K562 (cell line): ENCODE results near the gene PPP2R3B. TPM values are rescaled to one million over a fixed set of nuclear protein-coding genes. Genes with fewer than 3 reads are reported as not detected.

Source experiments
- ATAC-seq: fragments of 200-7000 bp; cut with Tn5 transposase; 3 replicates; pipeline ENCODE4 v1.9.1; 2020; ENCODE audit warnings: moderate library complexity
- BruUV-seq: library from RNA; stranded (reverse); fragments of 400-500 nt; replicated peaks from 2 replicates; lab custom pipeline; 2021; lab: Mats Ljungman, UMichigan
- CTCF ChIA-PET: fragments of 300-600 bp; formaldehyde crosslinking; extraction: SDS; loops from one replicate; lab custom pipeline; 2021; ENCODE audit warnings: low intra/inter-chr PET ratio; lab: Yijun Ruan, JAX
- POLR2A ChIA-PET: fragments of 300-600, 350-650 bp; sonication (Branson Sonifier 250); formaldehyde crosslinking; extraction: SDS; loops from one replicate; lab custom pipeline; 2021; ENCODE audit warnings: antibody characterized with exemption, inconsistent platforms; lab: Yijun Ruan, JAX
- DNase-seq, 4 experiments: peaks; one replicate each; pipeline versions ENCODE4 v3.0.0 to v3.0.0-alpha.2; 2011 to 2018; ENCODE audit warnings: low spot score in 3 of 4, mixed read lengths in 3 of 4; ENCODE audit errors: extremely low read depth in 1 of 4
- FAIRE-seq: peaks from 2 replicates; lab custom pipeline; 2011; peaks lifted over from hg19 to GRCh38; lab: Jason Lieb, UNC
- H2AFZ ChIP-seq: 2 replicates; pipeline ENCODE4 v1.6.0; 2011; ENCODE audit warnings: low read depth, low read length, control low read depth, inconsistent platforms
- H3K27ac ChIP-seq: fragments of 200-600 bp; 3 replicates; pipeline ENCODE4 v1.8.0; 2011; ENCODE audit warnings: low read depth, mild to moderate bottlenecking, control low read depth, inconsistent platforms, low read length, moderate library complexity, mixed read lengths; ENCODE audit errors: extremely low read depth
- H3K27me3 ChIP-seq, 2 experiments: fragments of 300-600 bp in 1 of 2; 2 replicates in 1 of 2; 3 replicates in 1 of 2; pipeline versions ENCODE4 v1.6.0 to v1.8.0; 2011; ENCODE audit warnings: inconsistent platforms in 2 of 2, low read length in 2 of 2, mild to moderate bottlenecking in 1 of 2, mixed read lengths in 1 of 2, moderate library complexity in 1 of 2; ENCODE audit not compliant: control insufficient read depth in 2 of 2, insufficient read depth in 2 of 2
- H3K36me3 ChIP-seq: fragments of 300-600 bp; 3 replicates; pipeline ENCODE4 v1.8.0; 2011; ENCODE audit warnings: mild to moderate bottlenecking, low read length, inconsistent platforms; ENCODE audit not compliant: control insufficient read depth, insufficient read depth
- H3K4me1 ChIP-seq, 2 experiments: fragments of 200-600 bp in 1 of 2; replicated peaks in 1 of 2; 2 replicates in 1 of 2; 3 replicates in 1 of 2; pipeline versions ENCODE4 v1.5.1 to v1.8.0; 2011; ENCODE audit warnings: inconsistent platforms in 2 of 2, low read length in 2 of 2, mild to moderate bottlenecking in 1 of 2, mixed read lengths in 1 of 2, moderate library complexity in 1 of 2; ENCODE audit not compliant: control insufficient read depth in 2 of 2, insufficient read depth in 2 of 2
- H3K4me2 ChIP-seq: 2 replicates; pipeline ENCODE4 v1.6.1; 2011; ENCODE audit warnings: low read length, control low read depth, inconsistent platforms, mixed read lengths; ENCODE audit not compliant: insufficient read depth
- H3K4me3 ChIP-seq: fragments of 200-600 bp; sonication (generic), shearing (Covaris generic); 2 replicates; pipeline ENCODE4 v1.5.1; 2016; ENCODE audit warnings: control low read depth, inconsistent platforms
- H3K79me2 ChIP-seq: fragments of 200-600 bp; 3 replicates; pipeline ENCODE4 v1.8.0; 2011; ENCODE audit warnings: low read length, inconsistent platforms; ENCODE audit not compliant: control insufficient read depth, insufficient read depth
- H3K9ac ChIP-seq, 2 experiments: 2 replicates each; pipeline versions ENCODE4 v1.6.0 to v1.6.1; 2011; ENCODE audit warnings: low read depth in 2 of 2, low read length in 2 of 2, control low read depth in 1 of 2, inconsistent platforms in 1 of 2, mild to moderate bottlenecking in 1 of 2, mixed read lengths in 1 of 2; ENCODE audit not compliant: insufficient read depth in 1 of 2
- H3K9me1 ChIP-seq: one replicate; pipeline ENCODE4 v1.6.0; 2011; ENCODE audit warnings: inconsistent platforms, mild to moderate bottlenecking, low read length, moderate library complexity; ENCODE audit not compliant: control insufficient read depth, insufficient read depth
- H3K9me3 ChIP-seq: replicated peaks from 2 replicates; pipeline ENCODE4 v1.5.1; 2011; ENCODE audit warnings: low read depth, low read length, inconsistent platforms; ENCODE audit not compliant: control insufficient read depth, insufficient read depth
- H4K20me1 ChIP-seq: replicated peaks from 2 replicates; pipeline ENCODE4 v1.6.1; 2011; ENCODE audit warnings: low read length, inconsistent platforms, mixed read lengths; ENCODE audit not compliant: control insufficient read depth, insufficient read depth
- ARID1B ChIP-seq: fragments of 450-650 bp; IDR thresholded peaks from 2 replicates; pipeline ENCODE4 v1.6.1; 2016; ENCODE audit warnings: antibody characterized with exemption, mild to moderate bottlenecking, inconsistent platforms
- CBX8 ChIP-seq: fragments of 200-600 bp; sonication (generic); IDR thresholded peaks from 2 replicates; pipeline ENCODE4 v1.6.1; 2012; ENCODE audit warnings: borderline replicate concordance, mixed run types, low read depth, mild to moderate bottlenecking, moderate library complexity, mixed read lengths, low read length, control low read depth, inconsistent platforms; ENCODE audit not compliant: poor library complexity, severe bottlenecking; ENCODE audit errors: extremely low read depth
- COPS2 ChIP-seq: fragments of 450-650 bp; conservative IDR thresholded peaks from 2 replicates; pipeline ENCODE4 v1.6.1; 2016; ENCODE audit warnings: mild to moderate bottlenecking, moderate library complexity
- E2F1 ChIP-seq: sonication (generic); formaldehyde crosslinking; IDR thresholded peaks from 2 replicates; pipeline ENCODE4 v1.8.1; 2023; ENCODE audit warnings: mild to moderate bottlenecking, missing genetic modification reagents, moderate library complexity
- GTF2F1 ChIP-seq: IDR thresholded peaks from 2 replicates; pipeline ENCODE4 v1.6.1; 2011; ENCODE audit warnings: low read depth, low read length, improper control_type of control experiment
- HBP1 ChIP-seq: fragments of 450-650 bp; formaldehyde crosslinking; IDR thresholded peaks from 2 replicates; pipeline ENCODE4 v1.4.0; 2022; ENCODE audit warnings: missing genetic modification characterization
- HMG20B ChIP-seq: fragments of 250-450 bp; sonication (Bioruptor Pico); IDR thresholded peaks from 2 replicates; pipeline ENCODE4 v1.5.0; 2021; ENCODE audit warnings: mild to moderate bottlenecking
- HSF4 ChIP-seq: fragments of 250-450 bp; sonication (Bioruptor Pico); IDR thresholded peaks from 2 replicates; pipeline ENCODE4 v2.1.2; 2022; ENCODE audit warnings: mild to moderate bottlenecking, moderate library complexity, borderline replicate concordance
- MYBL2 ChIP-seq, 2 experiments: fragments of 450-650 bp in 1 of 2; sonication (generic) in 1 of 2; formaldehyde crosslinking in 1 of 2; IDR thresholded peaks; 2 replicates each; pipeline versions ENCODE4 v1.6.1 to v1.8.1; 2017 to 2022; ENCODE audit warnings: borderline replicate concordance in 1 of 2, inconsistent platforms in 1 of 2, low read depth in 1 of 2, mild to moderate bottlenecking in 1 of 2, missing genetic modification reagents in 1 of 2, moderate library complexity in 1 of 2
- RBFOX2 ChIP-seq: fragments of 200-400 bp; formaldehyde crosslinking; IDR thresholded peaks from 2 replicates; pipeline ENCODE4 v1.6.1; 2017; ENCODE audit warnings: low read depth, mild to moderate bottlenecking, low read length, moderate library complexity
- RBM39 ChIP-seq: fragments of 200-400 bp; formaldehyde crosslinking; optimal IDR thresholded peaks from 2 replicates; pipeline ENCODE3; 2018; ENCODE audit warnings: low read depth, low read length
- SNRNP70 ChIP-seq: fragments of 200-400 bp; formaldehyde crosslinking; optimal IDR thresholded peaks from 2 replicates; pipeline ENCODE3; 2017; ENCODE audit warnings: low read depth, low read length
- STAT6 ChIP-seq: sonication (generic); formaldehyde crosslinking; IDR thresholded peaks from 2 replicates; pipeline ENCODE4 v1.8.1; 2023; ENCODE audit warnings: mild to moderate bottlenecking, missing genetic modification reagents
- ZNF165 ChIP-seq: fragments of 250-450 bp; sonication (Bioruptor Pico); IDR thresholded peaks from 2 replicates; pipeline ENCODE4 v1.4.0; 2020; ENCODE audit warnings: borderline replicate concordance
- ZNF551 ChIP-seq: fragments of 250-450 bp; sonication (Bioruptor Pico); IDR thresholded peaks from 2 replicates; pipeline ENCODE4 v1.5.0; 2021; ENCODE audit warnings: mild to moderate bottlenecking, moderate library complexity
- ZNF764 ChIP-seq: fragments of 250-450 bp; sonication (Bioruptor Pico); IDR thresholded peaks from 2 replicates; pipeline ENCODE4 v1.4.0; 2020; ENCODE audit warnings: low read depth, mild to moderate bottlenecking, moderate library complexity
- WGBS: fragments of 100-300 bp; shearing (Covaris generic); methylation state at CpG from one replicate; pipeline ENCODE4 v1.1.6; 2016; ENCODE audit warnings: low coverage, mixed read lengths; ENCODE audit not compliant: insufficient coverage; ENCODE audit errors: missing lambda C conversion rate; 5-methylcytosine and 5-hydroxymethylcytosine counted together
- in situ Hi-C: fragments of 300-500 bp; cut with MboI; formaldehyde crosslinking; loops from 4 replicates; pipeline ENCODE4 v1.15.0; 2018; ENCODE audit warnings: inconsistent platforms, mixed read lengths
- intact Hi-C: fragments of 100-400 bp; cut with micrococcal nuclease; formaldehyde crosslinking; loops from 2 replicates; pipeline ENCODE4 v1.14.2; 2022
- polyA plus RNA-seq, 8 experiments: library from polyadenylated mRNA; depleted of rRNA in 4 of 8; stranded (reverse) in 5 of 8; unstranded in 3 of 8; fragments of >200 nt; fragmentation: Nextera tagmentation in 2 of 8; fragmentation: Illumina TruSeq in 1 of 8; extraction: Ambion mirVana in 2 of 8; extraction: Trizol in 1 of 8; gene quantifications; 2 replicates each; pipeline versions ENCODE4 v1.2.1 to v1.2.3, GENCODE V29; 2011 to 2014; ENCODE audit warnings: inconsistent platforms in 1 of 8, missing spikeins in 1 of 8
- total RNA-seq, 7 experiments: library from RNA; depleted of rRNA in 6 of 7; stranded (reverse); fragments of >200 nt in 6 of 7; fragmentation: Illumina TruSeq in 2 of 7; extraction: Trizol in 2 of 7; gene quantifications; 2 replicates each; pipeline versions ENCODE4 v1.2.1 to v1.2.3, GENCODE V29; 2011 to 2021; ENCODE audit warnings: low replicate concordance in 1 of 7

Gene PPP2R3B
- total and polyA plus RNA-seq, 9 of the 15 experiments (the other 6 are each of a cell fraction or from before 2014, with no cell fraction given): 0.04 to 18.2 (median 8.2) TPM; not detected in 1

- BruUV-seq: no TSS peak
- H3K79me2 ChIP-seq: no peaks in the 10 kb centered on the region
- no peaks in the 10 kb centered on the region for H3K27me3 ChIP-seq
- WGBS: 81% methylated on average over 32 of the region's 54 CpGs
- POLR2A ChIA-PET: no interaction called here
- no peak for ATAC-seq
- intact Hi-C loops (no loop called here), in situ Hi-C loops (no loop called here)
- no peak for DNase-seq
- no peak for FAIRE-seq
- peaks cover 0 to 5% of the 10 kb centered on the region in 2 experiments; a peak in 1 of 5 replicates for H3K4me1 ChIP-seq
- peaks cover 3% of the 10 kb centered on the region for H3K9me3 ChIP-seq
- CTCF ChIA-PET: no interaction called here
- H4K20me1 ChIP-seq: no peaks in the 10 kb centered on the region
- no peak overlapping the region for H3K9ac ChIP-seq
- H3K36me3 ChIP-seq: no peaks in the 10 kb centered on the region
- H3K4me3 ChIP-seq: no peak overlapping the region
- no peak overlapping the region for H3K27ac ChIP-seq
- H3K9me1 ChIP-seq: no peaks in the 10 kb centered on the region
- H3K4me2 ChIP-seq: no peak overlapping the region
- no peak overlapping the region for H2AFZ ChIP-seq
- TF ChIP-seq CBX8 (no peak), HMG20B (CRISPR knock-in tag) (no peak), RBM39 (no peak), E2F1 (CRISPR knock-in tag) (no peak), COPS2 (no peak), ZNF551 (no peak), ARID1B (no peak), ZNF764 (CRISPR knock-in tag) (no peak), ZNF165 (CRISPR knock-in tag) (no peak), SNRNP70 (no peak), HSF4 (CRISPR knock-in tag) (no peak), GTF2F1 (no peak), MYBL2 (IDR thresholded peaks at IDR 0.05; ENCODE audit: low read depth) (no peak), MYBL2 (CRISPR knock-in tag; IDR thresholded peaks at IDR 0.05; ENCODE audit: borderline replicate concordance) (no peak), RBFOX2 (no peak), STAT6 (CRISPR knock-in tag) (no peak), HBP1 (CRISPR knock-in tag) (no peak)
These were observed 25.2 kb downstream of the PPP2R3B start for GRCh38 chrX:361231-362145.
